HG02981 (cell line): ENCODE data around the gene VPS54.

Source experiments
- ATAC-seq: cut with Tn5 transposase; IDR thresholded peaks from one replicate; pipeline ENCODE4 v1.9.1; 2021; ENCODE audit warnings: mild to moderate bottlenecking, moderate library complexity; ENCODE audit not compliant: unreplicated experiment

VPS54 gene, protein sequence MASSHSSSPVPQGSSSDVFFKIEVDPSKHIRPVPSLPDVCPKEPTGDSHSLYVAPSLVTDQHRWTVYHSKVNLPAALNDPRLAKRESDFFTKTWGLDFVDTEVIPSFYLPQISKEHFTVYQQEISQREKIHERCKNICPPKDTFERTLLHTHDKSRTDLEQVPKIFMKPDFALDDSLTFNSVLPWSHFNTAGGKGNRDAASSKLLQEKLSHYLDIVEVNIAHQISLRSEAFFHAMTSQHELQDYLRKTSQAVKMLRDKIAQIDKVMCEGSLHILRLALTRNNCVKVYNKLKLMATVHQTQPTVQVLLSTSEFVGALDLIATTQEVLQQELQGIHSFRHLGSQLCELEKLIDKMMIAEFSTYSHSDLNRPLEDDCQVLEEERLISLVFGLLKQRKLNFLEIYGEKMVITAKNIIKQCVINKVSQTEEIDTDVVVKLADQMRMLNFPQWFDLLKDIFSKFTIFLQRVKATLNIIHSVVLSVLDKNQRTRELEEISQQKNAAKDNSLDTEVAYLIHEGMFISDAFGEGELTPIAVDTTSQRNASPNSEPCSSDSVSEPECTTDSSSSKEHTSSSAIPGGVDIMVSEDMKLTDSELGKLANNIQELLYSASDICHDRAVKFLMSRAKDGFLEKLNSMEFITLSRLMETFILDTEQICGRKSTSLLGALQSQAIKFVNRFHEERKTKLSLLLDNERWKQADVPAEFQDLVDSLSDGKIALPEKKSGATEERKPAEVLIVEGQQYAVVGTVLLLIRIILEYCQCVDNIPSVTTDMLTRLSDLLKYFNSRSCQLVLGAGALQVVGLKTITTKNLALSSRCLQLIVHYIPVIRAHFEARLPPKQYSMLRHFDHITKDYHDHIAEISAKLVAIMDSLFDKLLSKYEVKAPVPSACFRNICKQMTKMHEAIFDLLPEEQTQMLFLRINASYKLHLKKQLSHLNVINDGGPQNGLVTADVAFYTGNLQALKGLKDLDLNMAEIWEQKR

DNA sequence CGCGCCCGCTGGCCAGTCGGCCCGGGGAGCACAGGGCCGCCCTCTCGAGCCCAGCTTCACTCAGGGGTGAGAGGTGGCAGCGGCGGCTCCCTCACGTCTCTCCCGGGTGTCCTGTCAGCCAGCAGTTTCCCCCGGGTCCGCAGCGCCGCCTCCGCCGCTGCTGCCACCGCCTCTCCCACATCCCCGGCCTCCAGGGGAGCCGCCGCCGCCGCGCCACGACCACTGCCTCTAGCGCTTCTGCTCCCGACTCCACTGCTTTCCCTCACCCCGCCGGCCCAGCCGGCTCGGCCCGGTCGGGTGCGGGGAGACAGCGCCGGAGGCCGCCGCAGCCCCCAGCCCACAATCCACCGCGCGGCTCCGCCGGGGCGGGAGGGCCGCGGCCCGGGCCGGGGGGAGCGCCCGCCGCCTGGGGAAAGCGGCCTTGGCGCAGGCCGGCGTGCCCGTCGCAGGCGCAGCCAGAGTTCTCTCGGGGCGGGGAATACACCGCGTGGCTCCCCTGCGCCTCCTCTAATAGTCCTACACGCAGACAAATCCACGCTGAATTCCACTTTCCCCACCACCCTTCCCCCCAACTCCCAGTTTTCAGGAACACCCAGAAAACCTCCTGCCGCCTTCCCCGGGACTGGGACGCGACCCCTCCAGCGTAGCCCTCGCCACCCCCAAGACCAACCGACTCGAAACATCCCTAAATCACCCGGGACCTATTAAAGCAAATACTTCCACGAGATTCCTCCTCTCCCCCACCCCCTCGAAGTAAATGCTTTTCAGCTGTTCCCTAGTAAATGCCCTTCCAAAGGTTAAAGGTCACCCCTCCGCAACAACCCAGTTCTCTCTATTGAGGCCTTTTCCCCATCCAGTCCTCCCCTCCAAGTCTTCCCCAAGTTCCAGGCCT is at the start of gene VPS54:
Gene VPS54, minus strand, starts transcription at position 346 of the 892 bp plus-strand sequence. CDS start 35,429 bp downstream, outside the sequence.
- ATAC-seq = peak; percentile 62

DNA sequence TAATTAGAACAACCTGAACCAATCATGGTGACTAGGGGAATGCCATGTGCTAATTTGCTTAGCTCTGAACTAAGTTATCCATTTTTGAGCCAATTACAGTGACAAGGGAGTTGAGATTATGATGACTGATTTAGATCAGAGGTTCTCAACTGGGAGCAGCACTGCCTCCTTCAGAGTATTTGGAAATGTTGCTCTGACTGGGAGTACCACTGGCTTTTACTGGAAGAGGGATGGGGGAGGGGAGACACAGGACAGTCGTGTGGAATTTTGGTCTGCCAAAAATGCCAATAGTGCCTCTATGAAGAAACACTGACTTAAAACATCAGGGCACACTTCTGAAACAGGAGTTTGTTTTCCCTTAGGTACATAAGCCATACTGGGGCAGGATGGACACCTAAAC is 48.1 kb upstream of the VPS54 start:
- no peak for ATAC-seq

DNA sequence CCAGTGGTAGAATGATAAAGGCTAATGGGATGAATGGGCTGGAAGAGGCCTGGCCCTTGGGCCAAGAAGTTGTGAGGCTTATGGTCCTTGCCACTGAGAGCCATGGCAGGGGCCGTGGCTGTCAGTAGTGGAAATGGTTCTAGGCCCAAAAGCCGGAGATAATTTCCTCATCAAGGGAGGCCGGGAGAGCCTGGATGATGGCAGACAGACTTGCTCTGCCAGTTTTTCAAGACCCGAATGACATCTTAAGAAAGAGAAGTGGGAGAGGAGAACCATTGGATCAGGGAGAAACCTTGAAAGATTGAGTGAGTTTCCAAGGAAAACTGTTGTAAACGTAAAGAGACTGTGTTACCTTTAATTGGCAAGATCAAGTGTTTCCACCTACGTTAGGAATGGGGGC is 46.3 kb upstream of the VPS54 start:
- ATAC-seq = no peak

DNA sequence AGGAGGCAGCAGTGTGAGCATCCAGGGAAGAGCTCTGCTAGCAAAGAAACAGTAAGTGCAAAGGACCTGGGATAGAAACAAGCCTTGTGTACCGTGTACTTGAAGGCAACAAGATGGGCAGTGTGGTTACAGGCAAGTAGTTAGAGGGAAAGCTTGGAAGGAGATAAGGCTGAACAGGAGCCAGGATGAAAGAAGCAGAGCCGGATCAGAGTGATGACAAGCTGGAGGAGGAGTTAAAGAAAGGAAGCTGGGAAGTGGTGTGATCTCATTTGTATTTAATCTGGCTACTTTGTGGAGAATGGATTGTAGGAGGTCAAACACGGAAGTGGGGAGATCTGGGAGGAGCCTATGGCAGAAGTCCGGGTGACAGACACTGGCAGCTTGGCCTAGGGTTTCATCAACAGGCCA is 44.7 kb upstream of the VPS54 start:
- no peak for ATAC-seq

DNA sequence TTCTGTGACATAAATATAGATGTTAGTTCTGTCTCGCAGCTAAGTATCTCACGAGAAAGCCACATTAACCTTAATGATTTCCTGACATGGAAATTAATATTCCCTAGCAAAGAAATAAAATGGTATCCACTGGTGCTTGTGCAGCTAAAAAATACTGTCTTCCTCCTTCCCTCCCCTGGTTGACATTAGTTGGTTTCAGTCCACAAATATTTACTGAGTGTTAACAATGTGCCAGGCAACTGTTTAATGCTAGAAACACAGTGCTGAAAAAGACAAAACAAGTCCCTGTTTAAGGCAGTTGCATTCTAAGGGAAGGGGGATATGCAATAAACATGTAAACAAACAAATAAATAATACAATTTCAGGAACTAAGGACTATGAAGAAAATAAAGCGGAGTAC is 44.2 kb upstream of the VPS54 start:
- no peak for ATAC-seq

DNA sequence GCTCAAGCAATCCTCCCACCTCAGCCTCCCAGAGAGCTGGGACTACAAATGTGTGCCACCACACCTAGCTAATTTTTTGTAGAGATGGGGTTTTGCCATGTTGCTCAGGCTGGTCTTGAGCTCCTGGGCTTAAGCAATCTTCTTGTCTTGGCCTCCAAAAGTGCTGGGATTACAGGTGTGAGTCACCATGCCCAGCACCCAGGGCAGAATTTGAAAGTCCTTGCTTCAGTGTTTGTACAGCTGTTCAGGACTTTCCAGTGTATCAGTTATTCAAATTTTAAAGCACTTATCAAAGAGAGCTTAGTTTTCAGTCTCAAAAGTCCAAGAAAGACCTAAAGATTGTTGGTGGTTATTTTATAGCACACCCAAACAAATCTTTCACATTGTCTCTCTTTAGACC is 43.6 kb upstream of the VPS54 start:
- no peak for ATAC-seq

DNA sequence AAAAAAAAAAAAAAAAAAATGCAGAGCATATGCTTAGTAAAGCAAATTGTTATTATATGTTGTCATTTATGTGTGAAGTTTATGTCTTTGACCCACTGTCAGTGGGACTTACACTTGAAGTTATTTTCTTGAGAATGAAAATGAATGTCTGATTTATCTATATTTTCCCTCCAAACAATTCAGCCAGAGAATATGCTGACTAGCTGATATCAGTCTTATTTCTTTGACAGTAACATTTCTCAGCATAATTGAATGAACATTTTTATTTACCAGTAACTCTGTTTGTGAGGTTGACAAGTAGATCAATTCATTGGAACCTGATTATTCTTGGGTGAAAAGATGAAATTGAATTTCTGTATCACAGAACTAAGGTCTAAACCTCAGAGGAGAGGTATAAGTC is 40.0 kb upstream of the VPS54 start:
- no peak for ATAC-seq

DNA sequence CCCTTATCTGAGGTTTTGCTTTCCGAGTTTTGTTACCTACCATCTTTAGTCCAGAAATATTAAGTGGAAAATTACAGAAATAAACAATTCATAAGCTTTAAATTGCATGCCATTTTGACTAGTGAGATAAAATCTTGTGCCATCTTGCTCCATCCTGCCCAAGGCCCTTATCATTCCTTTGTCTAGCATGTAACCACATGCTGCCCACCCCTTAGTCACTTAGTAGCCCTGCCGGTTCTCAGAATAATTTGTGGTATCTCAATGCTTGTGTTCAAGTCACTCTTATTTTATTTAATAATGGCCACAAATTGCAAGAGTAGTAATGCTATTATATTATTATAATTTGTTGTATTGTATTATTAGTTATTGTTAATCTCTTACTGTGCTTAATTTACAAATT is 36.8 kb upstream of the VPS54 start:
- ATAC-seq = no peak

DNA sequence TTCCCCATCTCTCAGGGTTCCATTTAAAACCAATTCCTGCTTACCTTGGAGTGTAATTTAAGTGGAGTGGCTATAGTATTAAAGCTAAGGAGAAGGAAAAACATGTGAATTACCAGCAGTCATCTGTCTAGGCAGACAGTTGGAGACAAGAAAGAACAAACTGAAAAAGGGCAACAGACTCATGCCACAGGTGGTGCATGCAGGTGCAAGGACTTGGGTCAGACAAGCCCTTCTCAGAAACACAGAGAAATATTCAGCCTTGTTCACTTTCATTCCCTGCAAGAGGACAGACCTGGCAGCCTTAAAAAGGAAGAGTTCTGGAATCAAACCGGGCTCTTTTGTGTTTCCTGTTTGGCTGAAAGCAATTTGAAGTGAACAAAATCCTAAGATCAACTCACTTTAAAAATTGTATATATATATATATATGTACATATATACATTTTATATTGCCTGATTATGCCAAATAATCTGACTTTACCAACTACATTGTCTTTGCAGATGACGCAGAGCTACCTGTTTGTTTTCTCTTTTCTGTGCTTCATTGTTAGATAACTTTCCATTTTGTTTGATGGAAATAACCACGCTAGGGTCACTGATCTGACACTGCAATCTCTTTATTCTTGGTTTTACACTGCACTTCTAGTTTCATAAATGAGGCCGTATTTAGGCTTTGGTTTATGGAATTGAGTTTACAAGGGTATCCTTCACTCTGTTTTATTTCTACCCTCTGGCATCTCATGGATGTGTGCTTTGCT is 35.1 kb upstream of the VPS54 start:
- ATAC-seq = no peak

DNA sequence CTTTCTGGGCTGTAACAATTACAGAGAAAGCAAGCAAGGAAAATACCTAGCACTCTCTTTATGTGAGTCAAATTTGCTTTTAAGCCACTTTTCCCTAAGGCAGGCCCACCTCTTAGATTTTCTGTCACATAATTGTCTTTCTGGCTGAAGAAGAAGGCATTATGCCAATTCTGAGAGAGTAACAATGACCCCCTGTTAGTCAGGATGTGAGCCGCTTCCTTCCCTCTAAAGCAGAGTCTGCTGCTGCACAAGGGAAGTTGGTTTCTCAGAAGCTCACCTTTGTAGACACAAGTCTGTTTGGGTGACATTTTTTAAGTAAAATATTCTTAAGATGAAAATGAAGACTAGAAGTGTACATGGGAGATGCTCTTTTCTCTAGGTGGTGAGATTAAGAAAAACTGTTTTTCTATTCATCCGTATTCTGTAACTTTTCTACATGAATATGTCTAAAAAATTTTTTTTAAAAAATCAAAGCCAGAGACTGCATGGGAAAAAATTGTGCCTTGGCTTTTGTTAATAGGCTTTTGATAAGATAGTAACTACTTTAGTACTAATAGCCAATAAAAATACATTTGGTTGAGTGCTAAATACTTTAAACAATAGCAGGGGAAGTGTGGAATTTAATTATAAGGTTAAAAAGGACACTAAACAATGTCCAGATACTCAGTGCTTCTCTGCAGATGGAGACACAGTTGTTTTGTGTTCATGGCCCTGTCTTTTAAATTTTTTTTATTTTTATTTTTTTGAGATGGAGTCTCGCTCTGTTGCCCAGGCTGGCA is 33.4 kb upstream of the VPS54 start:
- no peak for ATAC-seq

DNA sequence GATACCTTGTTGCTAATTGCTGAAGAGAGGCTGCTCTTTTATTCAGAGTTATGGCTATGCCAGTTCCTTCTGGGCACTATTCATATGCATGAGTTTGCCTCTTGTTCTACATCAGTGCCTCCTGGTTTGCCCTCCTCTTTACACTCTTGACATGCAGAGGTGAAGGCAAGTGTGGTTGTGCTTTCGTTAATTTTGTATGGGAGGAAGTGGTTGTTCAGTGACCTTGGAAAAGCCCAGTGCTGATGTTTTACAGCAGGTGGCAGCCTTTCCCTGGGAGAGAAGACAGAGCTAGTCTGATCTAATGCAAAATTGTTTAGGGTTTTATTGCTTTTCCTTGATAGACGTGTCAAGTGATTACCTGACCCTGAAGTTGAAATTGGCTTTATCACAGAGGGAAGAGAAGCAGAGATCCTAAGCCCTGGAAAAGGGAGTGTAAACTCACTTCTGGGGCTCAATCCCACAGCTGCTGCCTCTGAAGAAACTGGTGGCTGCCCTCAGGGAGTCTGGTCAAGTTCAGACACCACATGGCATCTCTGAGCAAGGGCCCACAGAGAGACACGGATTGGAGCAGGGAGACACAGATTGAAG is 30.5 kb upstream of the VPS54 start:
- peak; percentile 77 for ATAC-seq

DNA sequence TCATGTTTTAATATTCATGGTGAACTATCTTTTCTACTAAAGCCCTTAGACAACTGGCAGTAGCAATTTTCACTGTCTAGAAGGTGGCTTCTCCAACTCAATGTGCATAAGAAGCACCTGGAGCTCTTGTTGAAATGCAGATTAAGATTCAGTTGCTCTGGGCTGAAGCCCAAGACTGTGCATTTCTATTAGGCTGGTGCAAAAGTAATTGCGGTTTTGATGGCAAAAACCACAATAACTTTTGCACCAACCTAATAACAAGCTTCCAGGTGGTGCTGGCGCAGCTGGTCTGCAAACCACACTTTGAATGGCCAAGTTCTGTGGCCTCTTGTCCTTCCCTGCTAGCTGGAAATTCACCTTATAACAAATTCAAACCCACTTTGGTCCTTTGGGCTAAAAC is 26.7 kb upstream of the VPS54 start:
- no peak for ATAC-seq

DNA sequence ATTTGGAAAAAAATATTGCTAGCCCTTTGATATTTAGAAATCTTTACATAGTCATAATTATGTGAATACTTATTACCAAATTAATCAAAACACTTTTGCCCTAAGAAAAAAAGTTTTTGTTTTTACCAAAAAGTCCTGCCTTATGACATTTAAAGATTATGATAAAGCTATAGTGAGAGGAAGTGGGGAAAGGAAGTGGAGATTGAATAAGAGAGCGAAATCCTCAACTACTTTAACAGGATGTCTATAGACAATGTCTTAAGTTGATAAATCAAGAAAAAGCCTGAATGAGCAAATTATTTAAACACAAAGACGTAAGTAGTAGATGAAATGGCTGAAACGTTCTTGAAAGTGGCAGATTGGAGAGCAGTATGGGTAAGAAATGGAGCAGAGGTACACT is 20.9 kb upstream of the VPS54 start:
- ATAC-seq = no peak

DNA sequence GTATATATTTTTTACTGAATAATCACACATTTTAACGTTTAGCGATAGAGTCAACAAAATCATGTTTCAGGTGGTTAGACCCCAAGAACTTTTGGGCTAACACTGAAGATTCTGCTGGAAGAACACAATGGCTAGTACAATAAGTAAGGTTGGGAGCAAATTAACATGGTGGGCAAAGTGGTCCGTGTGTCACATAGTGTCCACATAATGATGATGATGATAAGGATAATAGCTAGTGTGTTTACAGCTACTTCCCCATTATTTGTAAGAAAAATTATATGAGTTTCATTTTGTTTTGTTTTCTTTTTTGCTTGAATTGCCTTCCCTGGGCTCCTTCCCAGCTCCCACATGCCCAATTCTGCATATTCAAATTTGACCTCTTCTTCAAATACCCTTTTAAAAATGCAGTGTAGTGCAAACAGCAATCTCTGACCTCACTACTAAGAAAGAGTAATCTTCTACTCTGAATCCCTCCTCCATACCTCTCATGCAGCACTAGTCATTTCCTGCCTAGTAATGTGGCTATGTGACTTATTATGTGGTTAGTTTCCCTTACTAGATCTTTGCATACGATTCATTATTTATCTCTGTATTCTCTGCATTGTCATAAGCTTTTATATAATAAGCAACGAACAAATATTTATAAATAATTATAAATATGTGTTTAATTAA is 16.9 kb upstream of the VPS54 start:
- ATAC-seq = peak; percentile 99

DNA sequence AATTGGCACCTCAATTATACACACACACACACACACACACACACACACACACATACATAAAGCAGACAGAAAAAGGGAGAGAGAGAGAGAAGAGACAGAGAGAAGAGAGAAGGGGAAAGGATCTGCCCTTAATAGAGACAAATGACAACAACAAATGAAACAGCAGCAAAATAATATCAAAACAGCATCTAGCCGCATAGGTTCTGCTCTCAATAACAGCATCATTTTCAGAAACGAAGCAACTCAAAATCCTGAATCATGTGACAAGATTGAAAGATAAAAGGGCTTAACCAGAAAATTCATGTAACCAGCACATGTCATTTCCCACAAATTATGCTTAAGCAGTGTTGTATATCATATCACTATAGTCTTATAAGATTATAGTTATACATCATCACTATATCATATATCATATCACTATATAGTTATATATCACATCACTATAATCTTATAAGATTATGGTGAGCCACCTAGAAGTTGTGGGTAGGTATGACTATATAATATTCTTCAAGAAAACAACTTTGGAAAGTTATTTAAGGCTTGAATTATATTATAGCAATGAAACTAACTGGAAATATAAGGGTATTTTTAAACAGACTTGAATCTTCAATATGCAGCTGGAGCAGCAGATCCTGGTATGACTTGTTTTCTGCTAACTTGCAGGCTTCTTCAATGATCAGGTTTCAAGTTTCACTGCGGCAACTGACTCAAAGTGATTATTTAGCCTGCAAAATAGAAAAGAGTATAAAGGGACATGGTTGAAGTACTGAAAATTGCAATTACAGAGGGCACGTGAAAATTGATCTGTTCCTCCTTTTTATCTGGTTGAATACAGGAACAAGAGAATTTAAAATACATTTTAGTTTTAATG is 16.1 kb upstream of the VPS54 start:
- no peak for ATAC-seq

DNA sequence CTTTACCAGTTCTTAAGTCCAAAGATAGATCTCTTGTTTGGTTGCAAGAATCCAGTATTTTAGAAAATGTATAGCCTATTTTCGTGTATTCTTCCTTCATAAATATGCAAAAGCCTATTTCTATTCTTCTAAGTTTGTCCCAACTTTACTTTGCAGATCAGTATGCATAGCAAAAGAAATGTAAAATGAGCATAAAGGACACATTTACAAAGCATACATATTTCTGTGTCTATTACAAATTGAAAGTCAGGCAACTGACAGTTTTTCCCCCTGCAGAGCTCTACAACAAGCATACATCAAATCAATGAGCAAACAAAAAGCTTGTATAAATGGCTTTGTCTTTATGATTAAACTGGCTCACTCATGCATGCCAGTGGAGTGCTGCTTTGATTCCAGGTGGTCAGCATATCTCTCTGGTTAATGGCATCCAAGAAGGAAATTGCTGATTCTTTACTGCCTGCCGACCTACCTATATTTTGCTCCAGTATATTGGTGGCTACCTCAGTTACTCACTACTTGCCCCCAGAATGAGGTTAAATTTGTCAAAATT is 10.0 kb upstream of the VPS54 start:
- ATAC-seq = no peak

DNA sequence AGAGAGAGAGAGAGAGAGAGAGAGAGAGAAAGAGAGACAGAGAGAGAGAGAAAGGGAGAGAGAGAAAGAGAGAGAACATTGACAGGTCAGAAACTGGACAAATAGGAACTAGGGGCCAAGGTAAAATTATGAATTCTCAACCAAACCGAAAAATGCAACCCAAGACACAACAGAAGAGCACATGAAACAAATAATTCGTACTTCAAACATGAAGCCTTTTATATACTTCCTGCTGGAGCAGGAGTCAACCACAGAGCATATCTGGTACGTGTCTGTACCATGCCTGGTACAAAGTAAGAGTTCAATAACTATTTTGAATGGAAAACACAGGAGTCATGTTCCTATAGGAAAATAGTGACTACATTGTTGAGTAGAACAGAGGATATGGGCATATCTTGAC is 6.5 kb upstream of the VPS54 start:
- no peak for ATAC-seq
